ENCODE results near the gene CCDC141. TPM values are rescaled to one million over a fixed set of nuclear protein-coding genes. Genes with fewer than 3 reads are reported as not detected.

The CCDC141 gene
- total RNA-seq, 1 experiment from 2014 or later, result 11.5 TPM

GRCh38 chr2:178834086-178834485 lies 215.9 kb downstream of the CCDC141 start:
- Mint-ChIP-seq H3K9me3 (ENCODE audit: unreplicated experiment) (no peaks in the 10 kb centered on the region), H3K36me3 (ENCODE audit: insufficient read depth, unreplicated experiment) (no peaks in the 10 kb centered on the region)
- POLR2A ChIA-PET, result no interaction called here

GRCh38 chr2:178833382-178833781 lies 216.6 kb downstream of the CCDC141 start:
- BruUV-seq (replicated peaks), result no TSS peak
- no peaks in the 10 kb centered on the region for H3K27me3 Mint-ChIP-seq (ENCODE audit: insufficient read depth, unreplicated experiment)
- Histone ChIP-seq H3K4me3 (ENCODE audit: low read depth, low read length) (no peak overlapping the region), H3K36me3 (ENCODE audit: control insufficient read depth, insufficient read depth, low read length) (peaks cover 2% of the 10 kb centered on the region; the same call in 1 of the 2 replicates), H3K27me3 (replicated peaks; ENCODE audit: control insufficient read depth, insufficient read depth, low read length) (no peaks in the 10 kb centered on the region), H3K9me3 (no peaks in the 10 kb centered on the region), H3K4me1 (no peaks in the 10 kb centered on the region)
- DNase-seq, result no peak
- H3K4me3 Mint-ChIP-seq (ENCODE audit: unreplicated experiment), result no peak overlapping the region
- ChIA-PET CTCF (no interaction called here), POLR2A (no interaction called here)
- H3K27ac Mint-ChIP-seq (ENCODE audit: unreplicated experiment), result no peak overlapping the region
- TF ChIP-seq CTCF (IDR thresholded peaks at IDR 0.05; ENCODE audit: insufficient read depth in 1 of 2, low read depth in 1 of 2, low read length in 1 of 2, severe bottlenecking in 1 of 2, unreplicated experiment in 1 of 2), result no peak
- H3K36me3 Mint-ChIP-seq (ENCODE audit: insufficient read depth, unreplicated experiment), result no peaks in the 10 kb centered on the region
- H3K9me3 Mint-ChIP-seq (ENCODE audit: unreplicated experiment), result no peaks in the 10 kb centered on the region
- intact Hi-C loops (cut with micrococcal nuclease; ENCODE audit: unreplicated experiment), result no loop called here
- H3K4me1 Mint-ChIP-seq (ENCODE audit: low read depth, unreplicated experiment), result peaks cover 6% of the 10 kb centered on the region

More at GRCh38 chr2:178834086-178834485, 215.9 kb downstream of the CCDC141 start:
- Histone ChIP-seq H3K27me3 (replicated peaks; ENCODE audit: control insufficient read depth, insufficient read depth, low read length) (no peaks in the 10 kb centered on the region), H3K9me3 (no peaks in the 10 kb centered on the region), H3K4me3 (ENCODE audit: low read depth, low read length) (no peak overlapping the region), H3K36me3 (ENCODE audit: control insufficient read depth, insufficient read depth, low read length) (peaks cover 2% of the 10 kb centered on the region; the same call in 1 of the 2 replicates), H3K4me1 (no peaks in the 10 kb centered on the region)
- no peak for DNase-seq
- Mint-ChIP-seq H3K4me1 (ENCODE audit: low read depth, unreplicated experiment) (peaks cover 6% of the 10 kb centered on the region), H3K4me3 (ENCODE audit: unreplicated experiment) (no peak overlapping the region), H3K27ac (ENCODE audit: unreplicated experiment) (no peak overlapping the region), H3K27me3 (ENCODE audit: insufficient read depth, unreplicated experiment) (no peaks in the 10 kb centered on the region)
- CTCF ChIA-PET, result no interaction called here
- no peak for TF ChIP-seq CTCF (IDR thresholded peaks at IDR 0.05; ENCODE audit: insufficient read depth in 1 of 2, low read depth in 1 of 2, low read length in 1 of 2, severe bottlenecking in 1 of 2, unreplicated experiment in 1 of 2)
- no TSS peak for BruUV-seq (replicated peaks)
- intact Hi-C loops (cut with micrococcal nuclease; ENCODE audit: unreplicated experiment), result no loop called here

GRCh38 chr2:178830451-178830850 lies 219.5 kb downstream of the CCDC141 start:
- Mint-ChIP-seq H3K4me1 (ENCODE audit: low read depth, unreplicated experiment) (peaks cover 18% of the 10 kb centered on the region), H3K27me3 (ENCODE audit: insufficient read depth, unreplicated experiment) (no peaks in the 10 kb centered on the region), H3K9me3 (ENCODE audit: unreplicated experiment) (no peaks in the 10 kb centered on the region), H3K4me3 (ENCODE audit: unreplicated experiment) (no peak overlapping the region), H3K27ac (ENCODE audit: unreplicated experiment) (no peak overlapping the region), H3K36me3 (ENCODE audit: insufficient read depth, unreplicated experiment) (no peaks in the 10 kb centered on the region)
- BruUV-seq (replicated peaks), result no TSS peak
- TF ChIP-seq CTCF (IDR thresholded peaks at IDR 0.05; ENCODE audit: insufficient read depth in 1 of 2, low read depth in 1 of 2, low read length in 1 of 2, severe bottlenecking in 1 of 2, unreplicated experiment in 1 of 2), result no peak
- Histone ChIP-seq H3K4me3 (ENCODE audit: low read depth, low read length) (no peak overlapping the region), H3K27me3 (replicated peaks; ENCODE audit: control insufficient read depth, insufficient read depth, low read length) (no peaks in the 10 kb centered on the region), H3K9me3 (no peaks in the 10 kb centered on the region), H3K4me1 (peaks cover 5% of the 10 kb centered on the region; the same call in 1 of the 2 replicates), H3K36me3 (ENCODE audit: control insufficient read depth, insufficient read depth, low read length) (no peaks in the 10 kb centered on the region)
- ChIA-PET POLR2A (no interaction called here), CTCF (no interaction called here)
- intact Hi-C loops (cut with micrococcal nuclease; ENCODE audit: unreplicated experiment), result no loop called here
- no peak for DNase-seq

All from Caco-2 (cell line).